Lung microvascular endothelial cell (primary cell): Measurements from ENCODE around the gene LRRC42. TPM values are rescaled to one million over a fixed set of nuclear protein-coding genes. Genes with fewer than 3 reads are reported as not detected.

Source experiments
- DNase-seq, 2 donors: peaks; one replicate each; pipeline versions ENCODE4 v3.0.0 to v3.0.0-alpha.2; 2010; ENCODE audit warnings: low read depth in 2 of 2
- total RNA-seq: library from RNA; depleted of rRNA; stranded (reverse); fragments of >200 nt; gene quantifications from 2 replicates; pipeline ENCODE4 v1.2.1, GENCODE V29; 2014

Gene LRRC42
- total RNA-seq, 1 donor from 2014 or later = 22.0 TPM

GRCh38 chr1:54004481-54005049 is 58.4 kb downstream of the LRRC42 start:
- no peak for DNase-seq

DNA sequence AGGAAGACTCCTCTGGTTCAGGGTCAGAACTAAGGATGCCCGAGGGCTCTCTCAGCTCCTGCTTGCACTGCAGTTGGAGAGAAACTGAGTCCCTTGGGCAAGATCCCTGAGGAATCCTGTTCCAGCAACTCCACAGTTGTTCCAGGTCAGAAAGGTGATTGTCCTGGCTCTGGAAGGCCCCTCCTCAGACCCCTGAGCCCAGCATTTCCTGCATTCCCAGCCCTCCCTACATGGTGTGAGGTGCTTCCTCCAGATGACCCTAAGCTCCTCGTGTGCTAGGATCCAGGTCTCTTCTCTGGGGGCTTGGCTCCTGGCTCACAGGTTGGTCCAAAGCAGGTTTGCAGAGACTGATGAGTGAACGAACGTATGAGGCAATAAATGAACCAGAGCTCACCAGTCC is 60.4 kb downstream of the LRRC42 start:
- no peak for DNase-seq

- DNase-seq = no peak
Observed at GRCh38 chr1:54007613-54008012, 61.5 kb downstream of the LRRC42 start.

GRCh38 chr1:54008876-54009275 is 62.7 kb downstream of the LRRC42 start:
- no peak for DNase-seq

- no peak for DNase-seq
Observed at GRCh38 chr1:54009406-54009805, 63.3 kb downstream of the LRRC42 start.

- DNase-seq = no peak
Observed at GRCh38 chr1:54010415-54011117, 64.4 kb downstream of the LRRC42 start.

DNA sequence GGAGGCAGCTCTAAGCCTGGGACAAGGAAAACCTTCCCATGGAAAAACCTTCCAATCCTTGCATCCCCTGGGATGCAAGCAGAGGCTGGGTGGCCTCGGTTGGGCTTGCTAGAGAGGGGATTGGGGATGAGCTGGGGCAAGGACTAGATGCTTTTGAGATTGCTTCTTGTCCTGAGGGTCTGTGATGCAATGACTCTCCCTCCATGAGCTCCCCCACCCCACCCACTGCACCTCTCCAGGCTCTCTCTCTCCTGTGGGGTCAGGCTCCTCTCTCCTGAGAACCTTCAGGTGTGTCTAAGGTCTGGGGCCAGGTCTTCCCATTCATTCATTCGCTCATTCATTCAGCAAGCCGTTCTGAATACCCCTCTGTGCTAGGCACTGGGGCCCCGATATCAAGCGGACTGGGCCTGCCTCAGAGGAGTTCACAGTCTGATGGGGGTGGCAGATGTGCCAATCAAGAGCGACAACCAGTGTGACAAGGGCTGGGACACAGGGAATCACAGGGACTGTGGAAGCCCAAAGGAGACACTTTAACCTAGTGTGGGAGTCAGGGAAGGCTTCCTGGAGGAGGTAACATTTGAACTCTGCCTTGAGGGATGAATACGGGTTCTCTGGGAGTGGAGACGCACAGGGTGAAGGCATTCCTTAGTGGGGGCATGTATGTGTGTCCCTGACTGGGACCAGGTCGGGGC is 65.3 kb downstream of the LRRC42 start:
- DNase-seq = no peak

DNA sequence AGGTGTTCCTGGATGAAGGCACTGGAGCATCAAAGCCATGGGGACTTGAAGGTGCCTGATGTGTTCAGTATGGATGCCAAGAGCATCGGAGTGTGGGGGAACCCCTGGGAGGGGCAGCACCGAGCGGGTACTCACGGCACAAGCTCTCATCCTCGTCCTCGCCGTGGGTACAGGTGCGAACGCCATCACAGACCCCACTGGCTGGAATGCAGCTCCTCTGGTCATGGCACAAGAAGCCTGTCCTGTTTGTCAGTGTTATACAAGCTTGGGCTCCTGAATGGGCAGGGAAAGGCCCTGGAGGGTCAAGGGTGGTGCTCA is 65.8 kb downstream of the LRRC42 start:
- no peak for DNase-seq

- no peak for DNase-seq
Observed at GRCh38 chr1:54012863-54013262, 66.7 kb downstream of the LRRC42 start.

- DNase-seq = no peak
Observed at GRCh38 chr1:54013393-54014008, 67.4 kb downstream of the LRRC42 start.

GRCh38 chr1:54014009-54014629 is 68.0 kb downstream of the LRRC42 start:
- DNase-seq = no peak

GRCh38 chr1:54016343-54017282 is 70.5 kb downstream of the LRRC42 start:
- DNase-seq = peak; percentile 7 to 8

Other genes starting within 250 kb of the LRRC42 start
- not detected in 2 replicates for gene GLIS1, start 207.2 kb upstream of the LRRC42 start, total RNA-seq
- gene NDC1, start 108.1 kb upstream of the LRRC42 start, total RNA-seq = 8.5 and 13.7 TPM in 2 replicates
- 12.2 and 19.4 TPM in 2 replicates for gene YIPF1, start 56.6 kb upstream of the LRRC42 start, total RNA-seq
- not detected in 2 replicates for gene DIO1, start 52.2 kb upstream of the LRRC42 start, total RNA-seq
- 12.4 and 14.5 TPM in 2 replicates for gene IFT25, start 651 bp upstream of the LRRC42 start, total RNA-seq
- gene LDLRAD1, start 71.8 kb downstream of the LRRC42 start, total RNA-seq = not detected in 2 replicates
- gene TMEM59, start 106.9 kb downstream of the LRRC42 start, total RNA-seq = 198 and 425 TPM in 2 replicates
- 1.7 and 1.8 TPM in 2 replicates for gene TCEANC2, start 107.3 kb downstream of the LRRC42 start, total RNA-seq
- gene CDCP2, start 206.7 kb downstream of the LRRC42 start, total RNA-seq = under 0.01 and 0.22 TPM in 2 replicates